IMR-90 (cell line): Measurements from ENCODE around the gene EIF4ENIF1.

Experiments
- CTCF ChIP-seq: conservative IDR thresholded peaks from 2 replicates; pipeline ENCODE4 v1.5.1; 2012; ENCODE audit warnings: mild to moderate bottlenecking, low read depth, low read length, improper control_type of control experiment
- ELK1 ChIP-seq: fragments of 150-350 bp; IDR thresholded peaks from 2 replicates; pipeline ENCODE4 v1.6.1; 2016; ENCODE audit warnings: low read depth, mild to moderate bottlenecking, low read length, moderate library complexity, borderline replicate concordance
- FOS ChIP-seq: fragments of 150-350 bp; IDR thresholded peaks from 2 replicates; pipeline ENCODE4 v1.6.1; 2016; ENCODE audit warnings: low read depth, low read length
- NFE2L2 ChIP-seq: fragments of 150-350 bp; IDR thresholded peaks from 2 replicates; pipeline ENCODE4 v1.6.1; 2016; ENCODE audit warnings: low read depth, mild to moderate bottlenecking, low read length

GRCh38 chr22:31530823-31531195, 41.2 kb upstream of the EIF4ENIF1 start:
- TF ChIP-seq CTCF (no peak), FOS (no peak), NFE2L2 (no peak), ELK1 (no peak)
